K562 (cell line): ENCODE results near the gene WDR64. TPM values are rescaled to one million over a fixed set of nuclear protein-coding genes. Genes with fewer than 3 reads are reported as not detected.

ENCODE experiments used
- ATAC-seq: fragments of 200-7000 bp; cut with Tn5 transposase; 3 replicates; pipeline ENCODE4 v1.9.1; 2020; ENCODE audit warnings: moderate library complexity
- BruUV-seq: library from RNA; stranded (reverse); fragments of 400-500 nt; replicated peaks from 2 replicates; lab custom pipeline; 2021; lab: Mats Ljungman, UMichigan
- CTCF ChIA-PET: fragments of 300-600 bp; formaldehyde crosslinking; extraction: SDS; loops from one replicate; lab custom pipeline; 2021; ENCODE audit warnings: low intra/inter-chr PET ratio; lab: Yijun Ruan, JAX
- POLR2A ChIA-PET: fragments of 300-600, 350-650 bp; sonication (Branson Sonifier 250); formaldehyde crosslinking; extraction: SDS; loops from one replicate; lab custom pipeline; 2021; ENCODE audit warnings: antibody characterized with exemption, inconsistent platforms; lab: Yijun Ruan, JAX
- DNase-seq, 4 experiments: peaks; one replicate each; pipeline versions ENCODE4 v3.0.0 to v3.0.0-alpha.2; 2011 to 2018; ENCODE audit warnings: low spot score in 3 of 4, mixed read lengths in 3 of 4; ENCODE audit errors: extremely low read depth in 1 of 4
- FAIRE-seq: peaks from 2 replicates; lab custom pipeline; 2011; peaks lifted over from hg19 to GRCh38; lab: Jason Lieb, UNC
- H2AFZ ChIP-seq: 2 replicates; pipeline ENCODE4 v1.6.0; 2011; ENCODE audit warnings: low read depth, low read length, control low read depth, inconsistent platforms
- H3K27ac ChIP-seq: fragments of 200-600 bp; 3 replicates; pipeline ENCODE4 v1.8.0; 2011; ENCODE audit warnings: low read depth, mild to moderate bottlenecking, control low read depth, inconsistent platforms, low read length, moderate library complexity, mixed read lengths; ENCODE audit errors: extremely low read depth
- H3K27me3 ChIP-seq, 2 experiments: fragments of 300-600 bp in 1 of 2; 2 replicates in 1 of 2; 3 replicates in 1 of 2; pipeline versions ENCODE4 v1.6.0 to v1.8.0; 2011; ENCODE audit warnings: inconsistent platforms in 2 of 2, low read length in 2 of 2, mild to moderate bottlenecking in 1 of 2, mixed read lengths in 1 of 2, moderate library complexity in 1 of 2; ENCODE audit not compliant: control insufficient read depth in 2 of 2, insufficient read depth in 2 of 2
- H3K36me3 ChIP-seq: fragments of 300-600 bp; 3 replicates; pipeline ENCODE4 v1.8.0; 2011; ENCODE audit warnings: mild to moderate bottlenecking, low read length, inconsistent platforms; ENCODE audit not compliant: control insufficient read depth, insufficient read depth
- H3K4me1 ChIP-seq, 2 experiments: fragments of 200-600 bp in 1 of 2; replicated peaks in 1 of 2; 2 replicates in 1 of 2; 3 replicates in 1 of 2; pipeline versions ENCODE4 v1.5.1 to v1.8.0; 2011; ENCODE audit warnings: inconsistent platforms in 2 of 2, low read length in 2 of 2, mild to moderate bottlenecking in 1 of 2, mixed read lengths in 1 of 2, moderate library complexity in 1 of 2; ENCODE audit not compliant: control insufficient read depth in 2 of 2, insufficient read depth in 2 of 2
- H3K4me2 ChIP-seq: 2 replicates; pipeline ENCODE4 v1.6.1; 2011; ENCODE audit warnings: low read length, control low read depth, inconsistent platforms, mixed read lengths; ENCODE audit not compliant: insufficient read depth
- H3K4me3 ChIP-seq: fragments of 200-600 bp; sonication (generic), shearing (Covaris generic); 2 replicates; pipeline ENCODE4 v1.5.1; 2016; ENCODE audit warnings: control low read depth, inconsistent platforms
- H3K79me2 ChIP-seq: fragments of 200-600 bp; 3 replicates; pipeline ENCODE4 v1.8.0; 2011; ENCODE audit warnings: low read length, inconsistent platforms; ENCODE audit not compliant: control insufficient read depth, insufficient read depth
- H3K9ac ChIP-seq, 2 experiments: 2 replicates each; pipeline versions ENCODE4 v1.6.0 to v1.6.1; 2011; ENCODE audit warnings: low read depth in 2 of 2, low read length in 2 of 2, control low read depth in 1 of 2, inconsistent platforms in 1 of 2, mild to moderate bottlenecking in 1 of 2, mixed read lengths in 1 of 2; ENCODE audit not compliant: insufficient read depth in 1 of 2
- H3K9me1 ChIP-seq: one replicate; pipeline ENCODE4 v1.6.0; 2011; ENCODE audit warnings: inconsistent platforms, mild to moderate bottlenecking, low read length, moderate library complexity; ENCODE audit not compliant: control insufficient read depth, insufficient read depth
- H3K9me3 ChIP-seq: replicated peaks from 2 replicates; pipeline ENCODE4 v1.5.1; 2011; ENCODE audit warnings: low read depth, low read length, inconsistent platforms; ENCODE audit not compliant: control insufficient read depth, insufficient read depth
- H4K20me1 ChIP-seq: replicated peaks from 2 replicates; pipeline ENCODE4 v1.6.1; 2011; ENCODE audit warnings: low read length, inconsistent platforms, mixed read lengths; ENCODE audit not compliant: control insufficient read depth, insufficient read depth
- CBX8 ChIP-seq: fragments of 200-600 bp; sonication (generic); IDR thresholded peaks from 2 replicates; pipeline ENCODE4 v1.6.1; 2012; ENCODE audit warnings: borderline replicate concordance, mixed run types, low read depth, mild to moderate bottlenecking, moderate library complexity, mixed read lengths, low read length, control low read depth, inconsistent platforms; ENCODE audit not compliant: poor library complexity, severe bottlenecking; ENCODE audit errors: extremely low read depth
- MIER1 ChIP-seq: fragments of 450-650 bp; IDR thresholded peaks from 2 replicates; pipeline ENCODE4 v1.6.1; 2016; ENCODE audit warnings: antibody characterized with exemption, mild to moderate bottlenecking, low read depth
- PHF21A ChIP-seq: fragments of 450-650 bp; IDR thresholded peaks from 2 replicates; pipeline ENCODE4 v1.6.1; 2017; ENCODE audit warnings: low read depth, borderline replicate concordance
- POLR3A ChIP-seq: IDR thresholded peaks from 2 replicates; pipeline ENCODE4 v1.6.1; 2011; ENCODE audit warnings: borderline replicate concordance, mild to moderate bottlenecking, moderate library complexity; ENCODE audit not compliant: insufficient read length, insufficient read depth; ENCODE audit errors: extremely low read depth
- RBBP5 ChIP-seq: fragments of 200-600 bp; sonication (generic); IDR thresholded peaks from 2 replicates; pipeline ENCODE4 v1.6.1; 2012; ENCODE audit warnings: borderline replicate concordance, mild to moderate bottlenecking, low read length, control low read depth, inconsistent platforms; ENCODE audit not compliant: insufficient read depth, poor library complexity, severe bottlenecking
- RFX5 ChIP-seq: IDR thresholded peaks from 2 replicates; pipeline ENCODE4 v1.6.1; 2011; ENCODE audit warnings: low read depth, mild to moderate bottlenecking, improper control_type of control experiment, low read length
- SRSF1 ChIP-seq: fragments of 200-400 bp; formaldehyde crosslinking; IDR thresholded peaks from 2 replicates; pipeline ENCODE4 v1.6.1; 2017; ENCODE audit warnings: mild to moderate bottlenecking, low read depth, low read length, moderate library complexity
- ZNF551 ChIP-seq: fragments of 250-450 bp; sonication (Bioruptor Pico); IDR thresholded peaks from 2 replicates; pipeline ENCODE4 v1.5.0; 2021; ENCODE audit warnings: mild to moderate bottlenecking, moderate library complexity
- ZNF780A ChIP-seq: fragments of 250-450 bp; sonication (Bioruptor Pico); IDR thresholded peaks from 2 replicates; pipeline ENCODE4 v1.5.0; 2021; ENCODE audit warnings: mild to moderate bottlenecking
- WGBS: fragments of 100-300 bp; shearing (Covaris generic); methylation state at CpG from one replicate; pipeline ENCODE4 v1.1.6; 2016; ENCODE audit warnings: low coverage, mixed read lengths; ENCODE audit not compliant: insufficient coverage; ENCODE audit errors: missing lambda C conversion rate; 5-methylcytosine and 5-hydroxymethylcytosine counted together
- in situ Hi-C: fragments of 300-500 bp; cut with MboI; formaldehyde crosslinking; loops from 4 replicates; pipeline ENCODE4 v1.15.0; 2018; ENCODE audit warnings: inconsistent platforms, mixed read lengths
- intact Hi-C: fragments of 100-400 bp; cut with micrococcal nuclease; formaldehyde crosslinking; loops from 2 replicates; pipeline ENCODE4 v1.14.2; 2022
- polyA plus RNA-seq, 8 experiments: library from polyadenylated mRNA; depleted of rRNA in 4 of 8; stranded (reverse) in 5 of 8; unstranded in 3 of 8; fragments of >200 nt; fragmentation: Nextera tagmentation in 2 of 8; fragmentation: Illumina TruSeq in 1 of 8; extraction: Ambion mirVana in 2 of 8; extraction: Trizol in 1 of 8; gene quantifications; 2 replicates each; pipeline versions ENCODE4 v1.2.1 to v1.2.3, GENCODE V29; 2011 to 2014; ENCODE audit warnings: inconsistent platforms in 1 of 8, missing spikeins in 1 of 8
- total RNA-seq, 7 experiments: library from RNA; depleted of rRNA in 6 of 7; stranded (reverse); fragments of >200 nt in 6 of 7; fragmentation: Illumina TruSeq in 2 of 7; extraction: Trizol in 2 of 7; gene quantifications; 2 replicates each; pipeline versions ENCODE4 v1.2.1 to v1.2.3, GENCODE V29; 2011 to 2021; ENCODE audit warnings: low replicate concordance in 1 of 7
- TF ChIP-seq, protein P1 (sequence below), 2 experiments: fragments of 450-650 bp in 1 of 2; sonication (generic) in 1 of 2; formaldehyde crosslinking; conservative IDR thresholded peaks; 2 replicates each; pipeline versions ENCODE4 v1.4.0 to v1.8.1; 2020 to 2022; ENCODE audit warnings: mild to moderate bottlenecking in 1 of 2, missing genetic modification reagents in 1 of 2
- TF ChIP-seq, protein P2 (sequence below): fragments of 250-450 bp; sonication (Bioruptor Pico); IDR thresholded peaks from 2 replicates; pipeline ENCODE4 v1.4.0; 2020; ENCODE audit warnings: mild to moderate bottlenecking
- TF ChIP-seq, protein P3 (sequence below): fragments of 450-650 bp; IDR thresholded peaks from 2 replicates; pipeline ENCODE4 v1.7.0; 2016; ENCODE audit warnings: borderline replicate concordance

WDR64 gene
- total and polyA plus RNA-seq, 9 of the 15 experiments (the other 6 are each of a cell fraction or from before 2014, with no cell fraction given): 0.06 to 0.29 (median 0.19) TPM; not detected in 5

DNA sequence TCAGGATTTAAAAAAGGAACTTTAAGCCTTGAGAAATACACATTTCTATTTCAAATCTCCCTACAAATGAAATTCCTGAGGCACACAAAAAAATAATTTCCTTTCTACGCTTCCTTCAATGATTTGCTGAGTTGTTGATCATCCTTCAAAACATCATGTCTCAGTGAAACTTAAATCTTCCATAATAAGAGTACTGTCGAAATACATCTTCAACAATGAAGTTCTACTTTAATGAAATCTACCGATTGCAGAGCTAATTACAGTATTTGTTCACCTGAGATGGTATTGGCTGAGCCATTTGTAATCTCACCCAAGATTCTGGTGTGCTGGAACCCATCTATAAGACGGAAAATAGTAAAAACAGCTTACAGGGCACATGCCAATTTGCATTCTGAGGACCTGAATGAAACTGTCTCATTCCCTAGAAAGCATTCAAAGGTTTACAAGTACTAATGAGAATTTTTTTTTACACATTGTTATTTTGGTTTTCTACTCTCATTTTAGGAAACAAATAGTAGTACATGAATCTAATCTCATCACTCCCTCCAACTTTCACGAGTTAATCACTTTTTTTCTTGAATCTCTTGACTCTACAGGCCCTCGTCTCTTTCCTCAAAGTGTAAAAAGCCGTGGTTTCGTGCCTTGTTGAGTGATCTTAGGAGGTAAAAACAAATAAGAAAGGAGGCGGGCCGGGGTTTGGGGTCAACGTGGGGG lies 13.0 kb upstream of the WDR64 start (continued):
- TF ChIP-seq CBX8: no peak
- no peak for TF ChIP-seq RBBP5
- TF ChIP-seq, protein P1, sequence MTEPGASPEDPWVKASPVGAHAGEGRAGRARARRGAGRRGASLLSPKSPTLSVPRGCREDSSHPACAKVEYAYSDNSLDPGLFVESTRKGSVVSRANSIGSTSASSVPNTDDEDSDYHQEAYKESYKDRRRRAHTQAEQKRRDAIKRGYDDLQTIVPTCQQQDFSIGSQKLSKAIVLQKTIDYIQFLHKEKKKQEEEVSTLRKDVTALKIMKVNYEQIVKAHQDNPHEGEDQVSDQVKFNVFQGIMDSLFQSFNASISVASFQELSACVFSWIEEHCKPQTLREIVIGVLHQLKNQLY (CRISPR knock-in tag; conservative IDR thresholded peaks at IDR 0.05): no peak
- no peak for TF ChIP-seq MIER1
- no peak for TF ChIP-seq POLR3A
- 0 out of 2 replicates have a peak, but pooled peaks have one; percentile 21 for TF ChIP-seq ZNF551

DNA sequence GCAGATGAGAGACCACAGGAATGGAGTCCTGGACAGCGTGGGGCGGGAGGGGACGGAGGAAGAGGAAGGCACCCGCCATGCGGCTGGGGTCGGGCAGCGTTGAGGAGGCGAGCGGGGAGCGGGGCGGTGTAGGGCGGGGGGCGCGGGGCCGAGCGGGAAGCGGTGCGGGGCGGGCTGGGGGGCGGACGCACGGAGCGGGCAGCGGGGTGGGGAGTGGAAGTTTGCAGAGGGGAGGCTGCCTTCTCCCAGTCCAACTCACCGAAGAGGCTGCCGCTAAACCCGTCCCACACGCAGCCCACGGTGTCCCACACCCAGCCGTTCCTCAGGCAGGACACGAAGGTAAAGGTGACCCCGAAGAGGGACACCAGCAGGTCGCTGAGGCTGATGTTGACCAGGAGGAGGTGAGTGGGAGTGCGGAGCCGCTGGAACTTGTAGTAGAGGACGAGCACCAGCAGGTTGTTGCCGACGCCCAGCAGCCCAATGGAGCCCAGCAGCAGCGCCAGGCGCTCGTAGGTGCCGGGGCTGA lies 12.4 kb upstream of the WDR64 start:
- DNase-seq (peak; percentile 66 to 74 (median 68)), FAIRE-seq (no peak), ATAC-seq (peak; percentile 72)
- in situ Hi-C loops (no loop called here), intact Hi-C loops (loop anchor here (5.0 kb wide), 1 partner anchor 78 kb away; no protein-coding TSS in a partner anchor)
- WGBS: 2% methylated on average over 18 of the region's 42 CpGs
- Histone ChIP-seq H4K20me1 (0 out of 2 replicates have a peak, but pooled peaks cover 3% of the 10 kb centered on the region), H3K9me1 (no peaks in the 10 kb centered on the region), H3K4me1 (peaks cover 7 to 9% of the 10 kb centered on the region in 2 experiments), H3K9ac (peak overlapping the region; percentile 87 to 100), H3K4me2 (peak overlapping the region; percentile 98), H3K9me3 (peaks cover 22% of the 10 kb centered on the region), H3K27me3 (no peaks in the 10 kb centered on the region), H2AFZ (peak overlapping the region; percentile 90), H3K36me3 (peaks cover 31% of the 10 kb centered on the region), H3K27ac (peak overlapping the region; percentile 93), H3K4me3 (peak overlapping the region; percentile 88), H3K79me2 (peaks cover 54% of the 10 kb centered on the region)
- ChIA-PET POLR2A (interaction anchor here (1.4 to 1.9 kb wide), 3 partner anchors 14 to 41 kb away, joined by 3 to 6 read pairs (median 3); no protein-coding TSS in a partner anchor), CTCF (interaction anchor here (0.6 kb wide), 1 partner anchor 162 kb away, joined by 3 read pairs; no protein-coding TSS in a partner anchor)
- BruUV-seq: no TSS peak
- TF ChIP-seq, protein P2, sequence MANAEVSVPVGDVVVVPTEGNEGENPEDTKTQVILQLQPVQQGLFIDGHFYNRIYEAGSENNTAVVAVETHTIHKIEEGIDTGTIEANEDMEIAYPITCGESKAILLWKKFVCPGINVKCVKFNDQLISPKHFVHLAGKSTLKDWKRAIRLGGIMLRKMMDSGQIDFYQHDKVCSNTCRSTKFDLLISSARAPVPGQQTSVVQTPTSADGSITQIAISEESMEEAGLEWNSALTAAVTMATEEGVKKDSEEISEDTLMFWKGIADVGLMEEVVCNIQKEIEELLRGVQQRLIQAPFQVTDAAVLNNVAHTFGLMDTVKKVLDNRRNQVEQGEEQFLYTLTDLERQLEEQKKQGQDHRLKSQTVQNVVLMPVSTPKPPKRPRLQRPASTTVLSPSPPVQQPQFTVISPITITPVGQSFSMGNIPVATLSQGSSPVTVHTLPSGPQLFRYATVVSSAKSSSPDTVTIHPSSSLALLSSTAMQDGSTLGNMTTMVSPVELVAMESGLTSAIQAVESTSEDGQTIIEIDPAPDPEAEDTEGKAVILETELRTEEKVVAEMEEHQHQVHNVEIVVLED (CRISPR knock-in tag): no peak
- TF ChIP-seq ZNF780A (CRISPR knock-in tag): no peak
- TF ChIP-seq PHF21A: no peak
- TF ChIP-seq SRSF1: no peak
- no peak for TF ChIP-seq RFX5
- TF ChIP-seq, protein P3, sequence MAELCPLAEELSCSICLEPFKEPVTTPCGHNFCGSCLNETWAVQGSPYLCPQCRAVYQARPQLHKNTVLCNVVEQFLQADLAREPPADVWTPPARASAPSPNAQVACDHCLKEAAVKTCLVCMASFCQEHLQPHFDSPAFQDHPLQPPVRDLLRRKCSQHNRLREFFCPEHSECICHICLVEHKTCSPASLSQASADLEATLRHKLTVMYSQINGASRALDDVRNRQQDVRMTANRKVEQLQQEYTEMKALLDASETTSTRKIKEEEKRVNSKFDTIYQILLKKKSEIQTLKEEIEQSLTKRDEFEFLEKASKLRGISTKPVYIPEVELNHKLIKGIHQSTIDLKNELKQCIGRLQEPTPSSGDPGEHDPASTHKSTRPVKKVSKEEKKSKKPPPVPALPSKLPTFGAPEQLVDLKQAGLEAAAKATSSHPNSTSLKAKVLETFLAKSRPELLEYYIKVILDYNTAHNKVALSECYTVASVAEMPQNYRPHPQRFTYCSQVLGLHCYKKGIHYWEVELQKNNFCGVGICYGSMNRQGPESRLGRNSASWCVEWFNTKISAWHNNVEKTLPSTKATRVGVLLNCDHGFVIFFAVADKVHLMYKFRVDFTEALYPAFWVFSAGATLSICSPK: no peak
